Measurements from ENCODE around the gene ENDOU.

DNA sequence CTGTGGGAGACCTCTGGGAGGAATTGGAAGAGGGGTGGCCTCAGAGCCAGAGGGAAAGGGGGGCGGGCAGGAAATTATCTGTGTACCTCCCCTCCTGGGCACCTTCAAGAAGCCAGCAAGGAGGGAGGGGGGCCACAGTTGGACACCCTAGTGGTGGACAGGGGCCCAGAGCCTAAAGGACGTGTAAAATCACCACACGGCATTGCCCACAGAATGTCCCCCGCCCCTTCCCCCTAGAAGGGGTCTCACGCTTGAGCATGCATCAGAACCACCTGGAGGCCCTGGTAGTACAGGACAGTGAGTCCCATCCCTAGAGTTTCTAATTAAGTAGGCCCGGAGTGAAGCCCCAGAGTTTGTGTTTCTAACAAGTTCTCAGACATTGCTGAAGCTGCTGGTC lies 8.2 kb downstream of the ENDOU start:
- TF ChIP-seq EZH2phosphoT487 (IDR thresholded peaks at IDR 0.05; ENCODE audit: insufficient read depth, low read depth) (no peak), EZH2 (IDR thresholded peaks at IDR 0.05; ENCODE audit: insufficient read depth, poor library complexity, severe bottlenecking) (no peak)

Measured in GM23248 (cell line).